Liver (tissue), 9 donors: ENCODE measurements around the gene UCKL1. TPM values are rescaled to one million over a fixed set of nuclear protein-coding genes. Genes with fewer than 3 reads are reported as not detected.

Source experiments
- DNase-seq: peaks from one replicate; pipeline ENCODE4 v3.0.0-alpha.2; 2017; ENCODE audit warnings: low spot score
- H3K27ac ChIP-seq, 2 donors: one replicate each; pipeline ENCODE4 v1.7.0; 2013; ENCODE audit warnings: inconsistent platforms in 2 of 2, low read length in 2 of 2, control low read depth in 1 of 2, low read depth in 1 of 2, mild to moderate bottlenecking in 1 of 2
- H3K27me3 ChIP-seq, 4 donors: one replicate each; pipeline versions ENCODE4 v1.6.1 to v1.7.0; 2013; ENCODE audit warnings: low read length in 3 of 4, inconsistent platforms in 1 of 4, mild to moderate bottlenecking in 1 of 4, moderate library complexity in 1 of 4; ENCODE audit not compliant: control insufficient read depth in 4 of 4, insufficient read depth in 4 of 4
- H3K36me3 ChIP-seq, 4 donors: one replicate each; pipeline versions ENCODE4 v1.6.1 to v1.7.0; 2013; ENCODE audit warnings: low read length in 3 of 4, mild to moderate bottlenecking in 3 of 4, low read depth in 1 of 4, moderate library complexity in 1 of 4; ENCODE audit not compliant: control insufficient read depth in 4 of 4, insufficient read depth in 3 of 4
- H3K4me1 ChIP-seq, 4 donors: one replicate each; pipeline versions ENCODE4 v1.6.1 to v1.7.0; 2013; ENCODE audit warnings: low read length in 3 of 4, mild to moderate bottlenecking in 3 of 4, moderate library complexity in 1 of 4; ENCODE audit not compliant: control insufficient read depth in 4 of 4, insufficient read depth in 4 of 4
- H3K4me3 ChIP-seq, 3 donors: one replicate each; pipeline versions ENCODE4 v1.6.1 to v1.7.0; 2013; ENCODE audit warnings: low read length in 3 of 3, control low read depth in 1 of 3, low read depth in 1 of 3, mild to moderate bottlenecking in 1 of 3
- H3K9ac ChIP-seq, 2 donors: one replicate each; pipeline ENCODE4 v1.7.0; 2013; ENCODE audit warnings: low read length in 2 of 2, mild to moderate bottlenecking in 2 of 2, moderate library complexity in 2 of 2, control low read depth in 1 of 2, low read depth in 1 of 2
- H3K9me3 ChIP-seq, 4 donors: one replicate each; pipeline versions ENCODE4 v1.6.1 to v1.7.0; 2013; ENCODE audit warnings: low read length in 3 of 4; ENCODE audit not compliant: control insufficient read depth in 4 of 4
- ATF3 ChIP-seq: IDR thresholded peaks from 2 replicates; pipeline ENCODE4 v1.6.1; 2016; ENCODE audit warnings: antibody characterized with exemption
- FOXA1 ChIP-seq: IDR thresholded peaks from 2 replicates; pipeline ENCODE4 v1.6.1; 2016; ENCODE audit warnings: antibody characterized with exemption
- FOXA2 ChIP-seq: IDR thresholded peaks from 2 replicates; pipeline ENCODE4 v1.6.1; 2016; ENCODE audit warnings: antibody characterized with exemption
- GABPA ChIP-seq, 2 donors: IDR thresholded peaks in 1 of 2; conservative IDR thresholded peaks in 1 of 2; 2 replicates each; pipeline ENCODE4 v1.6.1; 2016; ENCODE audit warnings: antibody characterized with exemption in 2 of 2, mild to moderate bottlenecking in 1 of 2, moderate library complexity in 1 of 2
- HNF4A ChIP-seq, 2 donors: conservative IDR thresholded peaks; 2 replicates each; pipeline ENCODE4 v1.6.1; 2016; ENCODE audit warnings: antibody characterized with exemption in 2 of 2, mild to moderate bottlenecking in 2 of 2
- JUND ChIP-seq, 2 donors: IDR thresholded peaks; 2 replicates each; pipeline ENCODE4 v1.6.1; 2016; ENCODE audit warnings: antibody characterized with exemption in 2 of 2
- NR2F2 ChIP-seq: IDR thresholded peaks from 2 replicates; pipeline ENCODE4 v1.6.1; 2016; ENCODE audit warnings: antibody characterized with exemption
- RAD21 ChIP-seq, 2 donors: IDR thresholded peaks; 2 replicates each; pipeline ENCODE4 v1.6.1; 2016; ENCODE audit warnings: antibody characterized with exemption in 2 of 2, mild to moderate bottlenecking in 2 of 2
- REST ChIP-seq: IDR thresholded peaks from 2 replicates; pipeline ENCODE4 v1.6.1; 2016; ENCODE audit warnings: antibody characterized with exemption, mild to moderate bottlenecking
- RXRA ChIP-seq, 2 donors: IDR thresholded peaks; 2 replicates each; pipeline ENCODE4 v1.6.1; 2017 to 2018; ENCODE audit warnings: antibody characterized with exemption in 2 of 2, mild to moderate bottlenecking in 1 of 2
- YY1 ChIP-seq: IDR thresholded peaks from 2 replicates; pipeline ENCODE4 v1.6.1; 2016; ENCODE audit warnings: antibody characterized with exemption, mild to moderate bottlenecking
- WGBS: extraction: QIAGEN DNeasy Blood & Tissue Kit; methylation state at CpG from one replicate; pipeline ENCODE4 v1.1.7; 2013; 5-methylcytosine and 5-hydroxymethylcytosine counted together
- polyA plus RNA-seq, 2 donors: library from polyadenylated mRNA; stranded (reverse) in 1 of 2; unstranded in 1 of 2; fragments of 200-250 nt in 1 of 2; fragments of >200 nt in 1 of 2; fragmentation: Nextera tagmentation in 1 of 2; extraction: Ambion mirVana in 1 of 2; gene quantifications; one replicate each; pipeline versions ENCODE4 v1.2.1 to v1.2.3, GENCODE V29; 2013 to 2015
- total RNA-seq, 2 donors: library from RNA; depleted of rRNA; stranded (reverse); fragments of >200 nt; gene quantifications; one replicate each; pipeline ENCODE4 v1.2.3, GENCODE V29; 2014
- TF ChIP-seq, protein P1 (sequence below): IDR thresholded peaks from 2 replicates; pipeline ENCODE4 v1.6.1; 2016; ENCODE audit warnings: antibody characterized with exemption
- TF ChIP-seq, protein P2 (sequence below): fragments of 150-350 bp; IDR thresholded peaks from 2 replicates; pipeline ENCODE4 v1.5.1; 2017; ENCODE audit warnings: improper control_type of control experiment, low read depth, low read length; ENCODE audit not compliant: missing input control
- TF ChIP-seq, protein P3 (sequence below): IDR thresholded peaks from 2 replicates; pipeline ENCODE4 v1.6.1; 2016; ENCODE audit warnings: antibody characterized with exemption
- donor health status: healthy.
- donor health status: healthy.
- donor health status: healthy.
- donor health status: healthy.
- donor health status: healthy.

UCKL1 gene
- total and polyA plus RNA-seq, 4 donors, result 16.4 to 20.4 (median 18.3) TPM

GRCh38 chr20:64005394-64005793 is 49.2 kb upstream of the UCKL1 start:
- no peak overlapping the region for H3K9ac ChIP-seq
- 77% methylated on average over 6 of the region's 6 CpGs for WGBS
- H3K27me3 ChIP-seq, result no peaks in the 10 kb centered on the region
- DNase-seq, result no peak
- no peaks in the 10 kb centered on the region for H3K9me3 ChIP-seq
- H3K4me1 ChIP-seq, result no peaks in the 10 kb centered on the region
- H3K36me3 ChIP-seq, result peaks cover 12 to 66% (median 47%) of the 10 kb centered on the region in 4 donors
- no peak overlapping the region for H3K4me3 ChIP-seq
- H3K27ac ChIP-seq, result no peak overlapping the region
- no peak for TF ChIP-seq FOXA1
- peak in 1 of 2 donors; percentile 31 for TF ChIP-seq RXRA (IDR thresholded peaks at IDR 0.05)
- peak in 1 of 2 donors; percentile 16 for TF ChIP-seq HNF4A (conservative IDR thresholded peaks at IDR 0.05)

DNA sequence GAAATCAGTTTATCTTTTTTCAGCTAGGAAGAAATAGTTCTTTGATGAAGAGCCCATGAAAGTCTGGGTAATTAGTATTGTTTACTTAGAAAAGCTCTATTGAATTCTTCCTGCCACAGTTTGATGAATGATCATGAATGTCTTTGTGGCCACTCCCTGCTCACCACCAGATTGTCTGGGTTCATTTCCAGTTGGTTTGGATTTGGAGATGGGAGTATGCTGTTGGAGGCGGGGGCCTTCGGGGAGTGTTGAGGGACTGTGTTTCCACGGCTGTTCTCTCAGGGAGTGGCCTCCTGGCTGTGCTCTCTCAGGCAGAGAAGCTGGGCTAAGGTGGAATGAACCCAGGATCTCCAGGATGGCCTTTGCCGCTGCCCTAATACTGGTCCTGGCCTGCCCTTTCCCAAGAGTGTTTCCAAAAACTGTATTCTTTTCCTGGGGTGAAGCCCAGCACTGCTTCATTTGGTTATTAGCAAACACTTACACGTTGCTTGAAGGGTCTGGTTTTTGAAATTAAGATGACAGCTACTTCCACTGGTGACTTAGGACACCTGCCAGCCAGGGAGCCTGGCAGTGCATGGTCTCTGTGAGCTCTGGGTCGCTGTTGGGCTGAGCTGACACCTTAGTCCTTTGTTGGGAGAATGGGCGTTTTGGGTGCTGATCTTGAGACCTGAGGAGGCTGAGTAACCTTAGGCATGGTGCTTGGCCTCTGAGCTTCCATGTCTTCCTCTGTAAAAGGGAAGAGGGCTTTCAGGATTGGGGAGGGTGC is 47.9 kb upstream of the UCKL1 start:
- no peak overlapping the region for H3K4me3 ChIP-seq
- H3K27me3 ChIP-seq, result no peaks in the 10 kb centered on the region
- H3K27ac ChIP-seq, result no peak overlapping the region
- H3K9ac ChIP-seq, result no peak overlapping the region
- DNase-seq, result no peak
- 92% methylated on average over 7 of the region's 7 CpGs for whole genome bisulfite sequencing
- H3K4me1 ChIP-seq, result no peaks in the 10 kb centered on the region
- H3K36me3 ChIP-seq, result peaks cover 17 to 73% (median 52%) of the 10 kb centered on the region in 4 donors
- TF ChIP-seq ATF3 (no peak), REST (no peak), RAD21 (IDR thresholded peaks at IDR 0.05) (no peak), YY1 (no peak), NR2F2 (no peak), JUND (IDR thresholded peaks at IDR 0.05) (no peak), FOXA2 (no peak), GABPA (IDR thresholded peaks at IDR 0.05 in 1 of 2, conservative IDR thresholded peaks at IDR 0.05 in 1 of 2) (no peak), FOXA1 (no peak)
- TF ChIP-seq, protein P1, sequence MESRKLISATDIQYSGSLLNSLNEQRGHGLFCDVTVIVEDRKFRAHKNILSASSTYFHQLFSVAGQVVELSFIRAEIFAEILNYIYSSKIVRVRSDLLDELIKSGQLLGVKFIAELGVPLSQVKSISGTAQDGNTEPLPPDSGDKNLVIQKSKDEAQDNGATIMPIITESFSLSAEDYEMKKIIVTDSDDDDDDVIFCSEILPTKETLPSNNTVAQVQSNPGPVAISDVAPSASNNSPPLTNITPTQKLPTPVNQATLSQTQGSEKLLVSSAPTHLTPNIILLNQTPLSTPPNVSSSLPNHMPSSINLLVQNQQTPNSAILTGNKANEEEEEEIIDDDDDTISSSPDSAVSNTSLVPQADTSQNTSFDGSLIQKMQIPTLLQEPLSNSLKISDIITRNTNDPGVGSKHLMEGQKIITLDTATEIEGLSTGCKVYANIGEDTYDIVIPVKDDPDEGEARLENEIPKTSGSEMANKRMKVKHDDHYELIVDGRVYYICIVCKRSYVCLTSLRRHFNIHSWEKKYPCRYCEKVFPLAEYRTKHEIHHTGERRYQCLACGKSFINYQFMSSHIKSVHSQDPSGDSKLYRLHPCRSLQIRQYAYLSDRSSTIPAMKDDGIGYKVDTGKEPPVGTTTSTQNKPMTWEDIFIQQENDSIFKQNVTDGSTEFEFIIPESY, result no peak
- TF ChIP-seq, protein P2, sequence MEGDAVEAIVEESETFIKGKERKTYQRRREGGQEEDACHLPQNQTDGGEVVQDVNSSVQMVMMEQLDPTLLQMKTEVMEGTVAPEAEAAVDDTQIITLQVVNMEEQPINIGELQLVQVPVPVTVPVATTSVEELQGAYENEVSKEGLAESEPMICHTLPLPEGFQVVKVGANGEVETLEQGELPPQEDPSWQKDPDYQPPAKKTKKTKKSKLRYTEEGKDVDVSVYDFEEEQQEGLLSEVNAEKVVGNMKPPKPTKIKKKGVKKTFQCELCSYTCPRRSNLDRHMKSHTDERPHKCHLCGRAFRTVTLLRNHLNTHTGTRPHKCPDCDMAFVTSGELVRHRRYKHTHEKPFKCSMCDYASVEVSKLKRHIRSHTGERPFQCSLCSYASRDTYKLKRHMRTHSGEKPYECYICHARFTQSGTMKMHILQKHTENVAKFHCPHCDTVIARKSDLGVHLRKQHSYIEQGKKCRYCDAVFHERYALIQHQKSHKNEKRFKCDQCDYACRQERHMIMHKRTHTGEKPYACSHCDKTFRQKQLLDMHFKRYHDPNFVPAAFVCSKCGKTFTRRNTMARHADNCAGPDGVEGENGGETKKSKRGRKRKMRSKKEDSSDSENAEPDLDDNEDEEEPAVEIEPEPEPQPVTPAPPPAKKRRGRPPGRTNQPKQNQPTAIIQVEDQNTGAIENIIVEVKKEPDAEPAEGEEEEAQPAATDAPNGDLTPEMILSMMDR, result no peak
- TF ChIP-seq, protein P3, sequence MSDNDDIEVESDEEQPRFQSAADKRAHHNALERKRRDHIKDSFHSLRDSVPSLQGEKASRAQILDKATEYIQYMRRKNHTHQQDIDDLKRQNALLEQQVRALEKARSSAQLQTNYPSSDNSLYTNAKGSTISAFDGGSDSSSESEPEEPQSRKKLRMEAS, result no peak
- no peaks in the 10 kb centered on the region for H3K9me3 ChIP-seq
